Transverse colon (tissue), 3 donors: ENCODE measurements around the gene OSBPL3.

Source experiments
- EP300 ChIP-seq: sonication (generic); formaldehyde crosslinking; IDR thresholded peaks from one replicate; pipeline ENCODE4 v1.6.1; 2017; ENCODE audit warnings: antibody characterized with exemption, low read depth
- POLR2A ChIP-seq: fragments of 450-650 bp; IDR thresholded peaks from one replicate; pipeline ENCODE4 v1.6.1; 2016; ENCODE audit warnings: antibody characterized with exemption, mild to moderate bottlenecking, moderate library complexity
- TF ChIP-seq, protein P1 (sequence below), 5 experiments: fragments of 200-600 bp in 3 of 5; fragments of 450-650 bp in 2 of 5; sonication (generic) in 3 of 5; IDR thresholded peaks; 1 replicate in 2 of 5; 2 replicates in 3 of 5; pipeline ENCODE4 v1.5.1; 2016 to 2017; ENCODE audit warnings: antibody characterized with exemption in 5 of 5, inconsistent platforms in 3 of 5, mild to moderate bottlenecking in 2 of 5, moderate library complexity in 1 of 5

DNA sequence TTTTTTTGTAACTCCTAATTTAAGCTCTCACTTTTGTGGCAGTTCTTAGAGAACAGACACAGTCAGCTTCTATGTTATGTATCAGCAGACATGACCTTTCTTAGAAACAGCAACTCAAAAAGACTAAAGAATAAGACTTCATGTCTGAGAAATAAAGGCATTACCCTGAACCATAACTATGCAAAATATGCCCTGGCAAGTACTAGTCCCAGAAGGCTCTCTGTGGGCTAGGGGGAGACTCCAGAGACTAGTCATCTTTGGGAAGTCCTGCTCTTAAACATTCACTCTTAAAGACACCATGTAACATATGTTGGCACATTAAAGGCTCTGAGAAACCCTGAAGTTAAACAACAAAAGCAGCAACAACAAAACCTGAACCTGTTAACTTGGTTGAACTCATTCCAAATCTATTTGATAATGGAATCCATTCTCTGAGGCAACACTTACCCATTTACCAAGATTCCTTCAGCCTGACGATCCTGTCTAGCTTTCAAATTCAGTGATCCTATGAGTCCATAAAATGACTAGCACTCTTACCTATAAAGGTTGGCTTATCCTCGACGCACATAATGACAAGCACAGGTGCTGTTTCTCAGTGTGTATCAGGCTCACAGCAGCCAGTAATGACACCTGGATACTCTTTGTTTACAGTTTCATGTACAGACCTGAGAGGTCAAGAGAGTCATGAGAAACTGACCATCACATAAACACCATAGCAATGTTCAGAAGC is 62.3 kb downstream of the OSBPL3 start:
- TF ChIP-seq POLR2A (no peak), EP300 (no peak)
- TF ChIP-seq, protein P1, sequence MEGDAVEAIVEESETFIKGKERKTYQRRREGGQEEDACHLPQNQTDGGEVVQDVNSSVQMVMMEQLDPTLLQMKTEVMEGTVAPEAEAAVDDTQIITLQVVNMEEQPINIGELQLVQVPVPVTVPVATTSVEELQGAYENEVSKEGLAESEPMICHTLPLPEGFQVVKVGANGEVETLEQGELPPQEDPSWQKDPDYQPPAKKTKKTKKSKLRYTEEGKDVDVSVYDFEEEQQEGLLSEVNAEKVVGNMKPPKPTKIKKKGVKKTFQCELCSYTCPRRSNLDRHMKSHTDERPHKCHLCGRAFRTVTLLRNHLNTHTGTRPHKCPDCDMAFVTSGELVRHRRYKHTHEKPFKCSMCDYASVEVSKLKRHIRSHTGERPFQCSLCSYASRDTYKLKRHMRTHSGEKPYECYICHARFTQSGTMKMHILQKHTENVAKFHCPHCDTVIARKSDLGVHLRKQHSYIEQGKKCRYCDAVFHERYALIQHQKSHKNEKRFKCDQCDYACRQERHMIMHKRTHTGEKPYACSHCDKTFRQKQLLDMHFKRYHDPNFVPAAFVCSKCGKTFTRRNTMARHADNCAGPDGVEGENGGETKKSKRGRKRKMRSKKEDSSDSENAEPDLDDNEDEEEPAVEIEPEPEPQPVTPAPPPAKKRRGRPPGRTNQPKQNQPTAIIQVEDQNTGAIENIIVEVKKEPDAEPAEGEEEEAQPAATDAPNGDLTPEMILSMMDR (IDR thresholded peaks at IDR 0.05): no peak
